Activated CD4-positive, alpha-beta T cell treated with anti-CD3 and anti-CD28 coated beads, Interleukin-2, amount 50 U/mL, for 4 hours (primary cell): ENCODE data around the gene CRK.

Experiments used
- DNase-seq, 2 experiments: peaks; one replicate each; pipeline ENCODE4 v3.0.0-alpha.2; 2020

The CRK gene

DNA sequence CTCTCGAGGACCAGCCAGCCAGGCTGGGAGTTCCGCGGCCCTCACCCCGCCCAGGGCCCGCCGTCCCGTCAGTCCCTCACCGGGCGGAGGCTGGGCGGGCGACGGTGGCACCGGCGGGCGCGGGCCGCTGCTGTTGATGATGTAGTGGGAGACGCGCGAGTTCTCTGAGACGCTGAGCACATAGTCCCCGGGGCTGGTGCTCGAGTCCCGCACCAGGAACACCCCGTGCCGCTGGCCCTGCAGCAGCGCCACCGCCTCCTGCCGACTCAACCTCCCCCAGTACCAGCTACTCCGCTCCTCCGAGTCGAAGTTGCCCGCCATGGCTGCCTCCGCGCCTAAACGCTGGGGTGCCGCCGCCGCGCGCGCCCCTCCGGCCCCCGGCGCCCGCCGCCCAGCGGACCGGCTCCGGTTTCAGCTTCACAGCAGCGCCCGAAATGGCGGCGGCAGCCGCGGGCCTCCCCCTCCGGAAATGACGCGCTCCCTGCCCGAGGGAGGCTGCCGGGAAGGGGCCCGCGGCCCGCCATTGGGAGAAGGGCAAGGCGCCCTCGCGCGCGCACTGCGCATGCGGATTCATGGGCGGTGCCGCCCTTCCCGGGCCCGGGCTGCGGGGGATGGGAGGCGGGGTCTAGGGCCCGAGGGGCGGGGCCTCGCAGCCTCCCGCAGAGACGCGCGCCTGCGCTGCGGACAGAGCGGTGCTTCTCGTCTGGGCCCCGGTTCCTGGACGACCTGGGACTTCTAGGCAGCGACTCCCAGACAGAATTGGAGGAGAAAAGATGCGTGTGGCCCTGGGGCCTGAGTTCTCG lies at the start of gene CRK:
CRK (minus strand) TSS at position 436 of the 803 bp plus-strand sequence; CDS start at position 321, 115 bp downstream.
- DNase-seq, result peak; percentile 95 to 97

DNA sequence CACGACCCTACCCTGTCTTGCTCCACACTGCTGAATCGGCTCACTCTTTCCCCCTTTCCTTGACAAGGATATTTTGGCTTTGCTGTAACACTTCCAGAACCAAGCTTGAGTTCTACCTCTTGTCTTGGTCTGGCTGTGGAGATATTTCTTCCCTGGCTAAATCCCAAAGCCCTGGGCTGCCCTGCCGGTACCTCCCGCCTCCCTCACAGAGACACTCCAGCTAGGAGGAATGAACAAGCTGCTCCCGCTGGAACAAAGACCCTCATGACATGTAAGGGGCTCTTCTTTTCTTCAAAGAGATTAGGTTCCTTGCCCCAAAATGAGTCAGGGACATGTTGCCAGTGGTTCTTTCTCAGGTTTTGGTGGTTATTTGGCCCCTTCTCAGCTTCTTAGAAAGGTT lies 49.6 kb upstream of the CRK start:
- no peak for DNase-seq

DNA sequence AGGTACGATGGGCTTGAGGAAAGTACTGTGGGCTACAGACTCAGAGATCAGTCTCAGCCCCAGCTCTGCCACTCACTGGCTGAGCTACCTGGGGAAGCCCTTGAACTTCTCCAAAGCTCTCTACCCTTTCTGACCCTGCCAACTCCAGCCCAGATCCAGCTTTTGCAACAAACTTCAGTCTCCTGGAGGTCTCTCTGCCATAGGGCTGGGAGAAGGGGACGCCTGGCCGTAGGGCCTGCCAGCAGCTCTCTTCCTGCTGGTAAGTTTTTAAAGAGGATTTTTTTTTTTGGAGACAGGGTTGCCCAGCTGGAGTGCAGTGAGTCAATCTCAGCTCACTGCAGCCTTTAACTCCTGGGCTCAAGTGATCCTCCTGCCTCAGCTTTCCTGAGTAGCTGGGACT lies 48.8 kb upstream of the CRK start:
- no peak for DNase-seq

GRCh38 chr17:1503699-1504098 lies 47.7 kb upstream of the CRK start:
- no peak for DNase-seq

- no peak for DNase-seq
Observed at GRCh38 chr17:1498869-1499268, 42.8 kb upstream of the CRK start.

- no peak for DNase-seq
Observed at GRCh38 chr17:1498233-1498632, 42.2 kb upstream of the CRK start.

- no peak for DNase-seq
Observed at GRCh38 chr17:1497831-1498230, 41.8 kb upstream of the CRK start.

GRCh38 chr17:1496869-1497268 lies 40.8 kb upstream of the CRK start:
- DNase-seq, result no peak

GRCh38 chr17:1495265-1495989 lies 39.4 kb upstream of the CRK start:
- no peak for DNase-seq

DNA sequence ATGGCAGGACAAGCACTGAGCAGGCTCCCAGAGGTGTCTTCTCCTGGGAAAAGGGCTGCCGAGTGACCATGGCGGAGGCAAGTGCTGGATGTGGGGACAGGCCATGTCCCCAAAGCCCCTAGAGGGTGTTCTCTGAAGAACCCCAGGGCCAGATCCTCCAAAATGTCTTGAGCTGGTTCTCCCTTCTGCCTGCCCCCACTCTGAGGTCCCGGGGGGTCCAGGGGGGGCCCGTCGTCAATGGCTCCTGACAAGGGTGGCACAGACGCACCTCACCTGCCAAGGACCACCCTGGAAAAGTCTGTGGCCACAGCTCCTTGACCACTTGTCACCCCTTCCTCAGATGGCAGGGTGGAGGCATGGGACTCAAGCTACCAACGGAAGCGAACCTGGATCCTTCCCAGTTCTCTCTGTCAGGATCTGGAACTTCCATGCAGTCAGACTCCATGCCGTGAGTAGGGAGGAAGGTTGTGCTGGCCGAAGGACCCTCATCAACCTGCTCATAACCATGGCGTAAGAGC lies 38.8 kb upstream of the CRK start:
- no peak for DNase-seq

DNA sequence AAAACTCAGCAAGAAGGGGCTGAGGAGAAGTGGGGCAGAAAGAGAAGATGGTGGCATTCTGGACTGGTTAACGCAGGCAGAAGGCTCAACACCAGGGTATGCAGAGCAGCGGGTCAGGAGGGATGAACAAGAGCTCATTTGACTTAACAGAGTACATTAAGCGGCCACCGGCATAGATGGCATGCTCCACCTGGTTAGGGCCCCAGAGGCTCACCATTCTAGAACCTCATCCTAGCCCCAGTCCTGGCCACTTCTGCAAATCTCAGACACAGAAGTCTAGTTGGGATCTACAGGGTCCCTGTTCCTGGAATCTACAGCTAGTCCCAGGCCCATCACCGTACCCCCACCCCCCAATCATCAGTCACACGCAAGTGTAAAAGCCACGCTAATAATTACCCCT lies 38.2 kb upstream of the CRK start:
- DNase-seq, result no peak

GRCh38 chr17:1493291-1493980 lies 37.4 kb upstream of the CRK start:
- DNase-seq, result no peak

- no peak for DNase-seq
Observed at GRCh38 chr17:1492249-1493206, 36.5 kb upstream of the CRK start, which contains the start of gene MYO1C. Gene MYO1C, minus strand, starts transcription at chr17:1492686. Its CDS starts 199 bp downstream, at chr17:1492487.

DNA sequence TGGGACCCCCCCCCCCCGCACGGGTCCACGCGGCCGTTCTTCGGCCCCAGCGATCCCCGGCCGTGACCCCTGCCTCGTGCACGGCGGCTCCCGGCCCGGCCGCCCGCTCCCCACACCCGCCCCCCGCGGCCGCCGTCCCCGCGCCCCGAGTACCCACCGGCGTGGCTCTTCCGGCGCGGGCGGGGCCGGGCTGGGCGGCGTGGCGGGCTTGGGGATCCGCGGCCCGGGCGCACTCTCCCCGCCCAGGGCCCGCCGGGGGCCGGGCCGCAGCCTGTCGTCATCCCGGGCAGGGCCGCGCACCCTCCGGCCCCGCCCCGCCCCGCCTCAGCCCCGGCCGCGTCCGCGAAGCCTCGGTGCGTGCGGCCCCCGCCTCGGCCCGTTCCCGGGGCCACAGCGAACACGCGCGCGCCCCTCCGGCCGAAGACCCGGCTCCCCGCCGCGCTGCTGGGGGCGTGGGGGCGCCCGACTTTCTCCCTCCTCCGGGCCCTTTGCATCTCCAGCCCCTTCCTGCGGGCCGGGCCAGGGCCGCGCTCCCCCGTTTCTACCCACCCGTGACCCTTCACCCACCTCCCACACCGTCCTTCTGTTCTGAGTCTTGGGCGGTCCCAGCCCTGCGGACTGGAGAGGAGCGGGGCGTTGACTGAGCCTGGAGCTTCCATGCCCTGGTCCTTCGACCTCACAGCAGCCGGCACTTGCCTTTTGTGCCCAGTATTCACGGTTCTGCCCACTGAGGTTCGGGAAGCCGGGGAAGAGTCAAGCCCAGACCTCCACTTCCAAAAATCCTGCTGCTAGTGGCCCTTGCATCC lies 35.6 kb upstream of the CRK start:
- no peak for DNase-seq

GRCh38 chr17:1490643-1491442 lies 34.8 kb upstream of the CRK start:
- DNase-seq, result peak; percentile 55 to 56

DNA sequence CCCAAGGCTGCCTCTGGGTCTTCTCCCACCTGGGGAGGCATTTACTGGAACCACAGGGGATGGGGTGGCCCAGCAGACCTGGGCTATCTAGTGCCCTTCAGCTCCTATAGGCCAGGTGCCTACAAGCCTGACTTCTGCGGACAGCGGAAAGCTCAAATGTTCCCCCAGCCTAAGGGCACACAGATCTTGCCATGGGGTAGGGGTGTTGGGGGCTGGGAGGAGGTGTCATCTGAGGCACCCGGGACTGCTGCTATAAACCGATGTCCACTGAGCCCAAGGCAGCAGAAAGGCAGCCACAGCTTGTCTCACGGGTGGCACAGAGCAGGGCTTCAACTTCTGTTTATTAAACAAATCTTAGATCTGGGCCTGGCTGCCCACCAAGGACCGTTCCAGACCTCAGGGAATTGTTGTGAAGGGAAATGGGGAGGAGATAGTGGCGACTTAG lies 32.8 kb upstream of the CRK start:
- no peak for DNase-seq

DNA sequence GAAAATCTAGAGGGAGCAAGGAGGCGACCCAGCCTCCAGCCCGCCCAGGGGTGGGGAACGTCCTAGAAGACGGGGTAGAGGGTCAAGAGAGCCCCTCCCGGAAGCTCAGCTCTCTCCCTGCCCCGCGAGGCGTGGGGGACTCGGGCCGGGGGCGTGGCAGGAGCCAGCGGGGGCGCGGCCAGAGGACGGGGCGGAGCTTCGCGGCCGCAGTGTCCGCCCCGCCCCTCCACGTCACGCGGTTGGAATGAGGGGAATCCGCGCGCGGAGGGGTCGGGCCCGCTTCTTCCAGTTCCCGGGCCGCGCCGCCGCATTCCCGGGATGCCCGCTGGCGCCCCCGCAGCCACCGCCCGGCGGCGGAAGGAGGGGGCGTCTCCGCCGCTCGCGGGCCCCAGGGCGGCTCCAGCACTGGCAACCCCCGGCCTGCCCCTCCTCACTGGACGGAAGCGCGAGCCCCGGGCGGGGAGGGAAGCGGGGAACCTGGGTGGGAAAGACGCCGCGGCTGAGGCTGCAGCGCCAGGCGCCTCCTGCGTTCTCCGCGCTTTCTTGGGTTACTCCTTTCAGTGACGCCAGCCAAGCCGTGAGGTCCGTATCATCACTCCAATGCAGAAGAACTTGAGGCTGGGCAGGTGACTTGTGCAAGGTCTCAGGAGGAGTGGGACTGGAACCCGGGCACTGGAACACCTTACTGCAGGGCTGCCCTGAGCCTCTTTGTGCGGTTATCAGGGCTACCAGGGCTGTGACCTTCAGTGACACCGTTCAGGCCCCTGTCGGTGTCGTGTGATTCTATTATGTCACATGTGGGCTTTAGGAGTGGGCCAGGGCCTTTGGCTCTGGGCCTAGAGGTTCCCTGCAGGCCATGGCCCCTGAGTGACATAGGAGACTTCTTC lies 32.1 kb upstream of the CRK start:
- DNase-seq, result peak; percentile 51 to 53

GRCh38 chr17:1486802-1487695 lies 31.0 kb upstream of the CRK start:
- DNase-seq, result peak; percentile 79 to 81
